Spleen (tissue), 11 donors: ENCODE measurements around the gene AAK1. TPM values are rescaled to one million over a fixed set of nuclear protein-coding genes. Genes with fewer than 3 reads are reported as not detected.

Source experiments
- DNase-seq: peaks from one replicate; pipeline ENCODE4 v3.0.0-alpha.2; 2020
- H3K27ac ChIP-seq, 8 donors: fragments of 200-600 bp; sonication (generic) in 7 of 8; 1 replicate in 4 of 8; 2 replicates in 4 of 8; pipeline versions ENCODE4 v1.5.0 to v1.8.0; 2016 to 2021; ENCODE audit warnings: inconsistent platforms in 4 of 8, mild to moderate bottlenecking in 4 of 8, moderate library complexity in 1 of 8
- H3K27me3 ChIP-seq, 7 donors: fragments of 200-600 bp; sonication (generic) in 6 of 7; replicated peaks in 1 of 7; 1 replicate in 4 of 7; 2 replicates in 3 of 7; pipeline versions ENCODE4 v1.5.0 to v1.8.0; 2016 to 2021; ENCODE audit warnings: inconsistent platforms in 3 of 7, mild to moderate bottlenecking in 1 of 7
- H3K36me3 ChIP-seq, 6 donors: fragments of 200-600 bp; sonication (generic) in 5 of 6; 1 replicate in 4 of 6; 2 replicates in 2 of 6; pipeline versions ENCODE4 v1.5.0 to v1.8.0; 2016 to 2021; ENCODE audit warnings: inconsistent platforms in 2 of 6
- H3K4me1 ChIP-seq, 6 donors: fragments of 200-600 bp; sonication (generic) in 5 of 6; 1 replicate in 3 of 6; 2 replicates in 3 of 6; pipeline versions ENCODE4 v1.5.0 to v1.8.0; 2016 to 2021; ENCODE audit warnings: inconsistent platforms in 3 of 6
- H3K4me3 ChIP-seq, 8 donors: fragments of 200-600 bp; sonication (generic) in 7 of 8; 1 replicate in 4 of 8; 2 replicates in 4 of 8; pipeline versions ENCODE4 v1.5.0 to v1.8.0; 2016 to 2021; ENCODE audit warnings: inconsistent platforms in 4 of 8, mild to moderate bottlenecking in 4 of 8, moderate library complexity in 2 of 8
- H3K9me3 ChIP-seq, 8 donors: fragments of 200-600 bp; sonication (generic) in 7 of 8; 1 replicate in 4 of 8; 2 replicates in 4 of 8; pipeline versions ENCODE4 v1.5.0 to v1.8.0; 2016 to 2021; ENCODE audit warnings: inconsistent platforms in 4 of 8
- CTCF ChIP-seq, 11 experiments: fragments of 200-600 bp in 7 of 11; fragments of 450-650 bp in 4 of 11; sonication (generic) in 4 of 11; IDR thresholded peaks in 8 of 11; conservative IDR thresholded peaks in 3 of 11; 1 replicate in 7 of 11; 2 replicates in 4 of 11; pipeline versions ENCODE4 v1.4.0 to v1.8.0; 2016 to 2021; ENCODE audit warnings: antibody characterized with exemption in 11 of 11, inconsistent platforms in 4 of 11, mild to moderate bottlenecking in 1 of 11
- POLR2A ChIP-seq, 3 donors: fragments of 450-650 bp; IDR thresholded peaks; one replicate each; pipeline ENCODE4 v1.5.1; 2017; ENCODE audit warnings: antibody characterized with exemption in 3 of 3, mild to moderate bottlenecking in 1 of 3
- POLR2AphosphoS5 ChIP-seq, 3 donors: sonication (generic); formaldehyde crosslinking; IDR thresholded peaks; one replicate each; pipeline ENCODE4 v1.5.1; 2017; ENCODE audit warnings: antibody characterized with exemption in 3 of 3
- WGBS, 5 donors: extraction: QIAGEN DNeasy Blood & Tissue Kit in 3 of 5; methylation state at CpG; one replicate each; pipeline versions ENCODE4 v1.1.5 to v1.1.7; 2013 to 2018; 5-methylcytosine and 5-hydroxymethylcytosine counted together
- intact Hi-C: fragments of 100-400 bp; cut with DNase I; formaldehyde crosslinking; loops from one replicate; pipeline ENCODE4 v1.15.0; 2023; ENCODE audit warnings: low total_unique reads
- polyA plus RNA-seq, 3 donors: library from polyadenylated mRNA; stranded (reverse); fragments of 200-250 nt; gene quantifications; one replicate each; pipeline ENCODE4 v1.2.1, GENCODE V29; 2013
- total RNA-seq, 7 donors: library from RNA; depleted of rRNA in 3 of 7; stranded (reverse); fragments of >200 nt in 3 of 7; fragmentation: NEBNext Ultra II Directional in 4 of 7; extraction: Animal tissue kit (Norgen Biotek cat#: 25700) in 4 of 7; gene quantifications; one replicate each; pipeline versions ENCODE4 v1.1.0 to v1.2.1, GENCODE V29; 2016 to 2021
- donor health status: healthy with polysubstance abuse.
- donor health status: DM: no; HTN: no; CAD: no; lungs with moderate emphysema.
- donor health status: DM: no; HTN: no; CAD: no.
- donor health status: Bipolar disorder and iron deficiency.
- donor health status: healthy.
- donor health status: DM: no; HTN: no; CAD: no.
- donor health status: DM: yes; HTN: yes; CAD: no.

Gene AAK1
- total and polyA plus RNA-seq, 10 donors: 8.3 to 95.1 (median 69.1) TPM

GRCh38 chr2:69524799-69525198 lies 118.7 kb downstream of the AAK1 start:
- peaks cover 0 to 100% (median 48%) of the 10 kb centered on the region in 6 donors for H3K36me3 ChIP-seq
- no peak overlapping the region for H3K4me3 ChIP-seq
- 88 to 100% (median 92%) methylated on average over 1 of the region's 1 CpG for WGBS, 5 donors
- DNase-seq: no peak
- H3K4me1 ChIP-seq: no peaks in the 10 kb centered on the region
- H3K27me3 ChIP-seq: no peaks in the 10 kb centered on the region
- intact Hi-C loops: no loop called here
- H3K9me3 ChIP-seq: no peaks in the 10 kb centered on the region
- no peak for TF ChIP-seq POLR2A (IDR thresholded peaks at IDR 0.05)
- TF ChIP-seq CTCF (IDR thresholded peaks at IDR 0.05 in 8 of 11, conservative IDR thresholded peaks at IDR 0.05 in 3 of 11): no peak
- no peak for TF ChIP-seq POLR2AphosphoS5 (IDR thresholded peaks at IDR 0.05)
- H3K27ac ChIP-seq: no peak overlapping the region

- Histone ChIP-seq H3K36me3 (peaks cover 0 to 100% (median 70%) of the 10 kb centered on the region in 6 donors), H3K4me1 (no peaks in the 10 kb centered on the region), H3K27me3 (no peaks in the 10 kb centered on the region), H3K27ac (no peak overlapping the region), H3K4me3 (no peak overlapping the region), H3K9me3 (no peaks in the 10 kb centered on the region)
- 93 to 100% (median 98%) methylated on average over 2 of the region's 2 CpGs for WGBS, 5 donors
- intact Hi-C loops: no loop called here
- TF ChIP-seq POLR2AphosphoS5 (IDR thresholded peaks at IDR 0.05): no peak
- DNase-seq: no peak
Observed at GRCh38 chr2:69521747-69522146, 121.8 kb downstream of the AAK1 start.

GRCh38 chr2:69518841-69519240 lies 124.7 kb downstream of the AAK1 start:
- Histone ChIP-seq H3K9me3 (no peaks in the 10 kb centered on the region), H3K27ac (no peak overlapping the region), H3K36me3 (peaks cover 0 to 100% (median 66%) of the 10 kb centered on the region in 6 donors), H3K4me1 (no peaks in the 10 kb centered on the region), H3K27me3 (no peaks in the 10 kb centered on the region), H3K4me3 (no peak overlapping the region)
- intact Hi-C loops: no loop called here
- TF ChIP-seq CTCF (IDR thresholded peaks at IDR 0.05 in 8 of 11, conservative IDR thresholded peaks at IDR 0.05 in 3 of 11) (no peak), POLR2AphosphoS5 (IDR thresholded peaks at IDR 0.05) (peak in 1 of 3 donors; percentile 41)
- 80 to 92% (median 88%) methylated on average over 6 of the region's 6 CpGs for WGBS, 5 donors
- no peak for DNase-seq

- TF ChIP-seq POLR2AphosphoS5 (IDR thresholded peaks at IDR 0.05) (no peak), POLR2A (IDR thresholded peaks at IDR 0.05) (no peak), CTCF (IDR thresholded peaks at IDR 0.05 in 8 of 11, conservative IDR thresholded peaks at IDR 0.05 in 3 of 11) (no peak)
- Histone ChIP-seq H3K36me3 (peaks cover 0 to 100% (median 73%) of the 10 kb centered on the region in 6 donors), H3K4me3 (no peak overlapping the region), H3K9me3 (no peaks in the 10 kb centered on the region), H3K4me1 (no peaks in the 10 kb centered on the region), H3K27ac (no peak overlapping the region), H3K27me3 (no peaks in the 10 kb centered on the region)
- no peak for DNase-seq
- 75 to 89% (median 78%) methylated on average over 7 of the region's 7 CpGs for WGBS, 5 donors
- intact Hi-C loops: no loop called here
Observed at GRCh38 chr2:69517410-69517809, 126.1 kb downstream of the AAK1 start.

GRCh38 chr2:69514819-69515218 lies 128.7 kb downstream of the AAK1 start:
- intact Hi-C loops: no loop called here
- DNase-seq: no peak
- Histone ChIP-seq H3K9me3 (peaks cover 0 to 6% (median 0%) of the 10 kb centered on the region in 8 donors), H3K36me3 (peaks cover 0 to 100% (median 75%) of the 10 kb centered on the region in 6 donors), H3K27me3 (no peaks in the 10 kb centered on the region), H3K4me1 (no peaks in the 10 kb centered on the region), H3K27ac (no peak overlapping the region), H3K4me3 (no peak overlapping the region)
- no peak for TF ChIP-seq CTCF (IDR thresholded peaks at IDR 0.05 in 8 of 11, conservative IDR thresholded peaks at IDR 0.05 in 3 of 11)
- TF ChIP-seq POLR2A (IDR thresholded peaks at IDR 0.05): no peak
- TF ChIP-seq POLR2AphosphoS5 (IDR thresholded peaks at IDR 0.05): no peak
- WGBS, 5 donors: 58 to 96% (median 86%) methylated on average over 1 of the region's 1 CpG
